IMR-90 (cell line): ENCODE data around the gene SRRM3.

Source experiments
- MAFK ChIP-seq: IDR thresholded peaks from 2 replicates; pipeline ENCODE4 v1.6.1; 2012; ENCODE audit warnings: low read depth, low read length, improper control_type of control experiment
- MAZ ChIP-seq: IDR thresholded peaks from 2 replicates; pipeline ENCODE4 v1.6.1; 2012; ENCODE audit warnings: low read depth, mild to moderate bottlenecking, low read length, improper control_type of control experiment, moderate library complexity, borderline replicate concordance
- MXI1 ChIP-seq: IDR thresholded peaks from 2 replicates; pipeline ENCODE4 v1.6.1; 2012; ENCODE audit warnings: low read depth, mild to moderate bottlenecking, low read length, moderate library complexity, borderline replicate concordance
- POLR2A ChIP-seq: IDR thresholded peaks from 2 replicates; pipeline ENCODE4 v1.6.1; 2012; ENCODE audit warnings: mild to moderate bottlenecking, low read depth, low read length
- RAD21 ChIP-seq: IDR thresholded peaks from 2 replicates; pipeline ENCODE4 v1.6.1; 2012; ENCODE audit warnings: low read length, improper control_type of control experiment
- RCOR1 ChIP-seq: IDR thresholded peaks from 2 replicates; pipeline ENCODE4 v1.6.1; 2012; ENCODE audit warnings: mild to moderate bottlenecking, low read length, improper control_type of control experiment; ENCODE audit not compliant: insufficient replicate concordance
- TF ChIP-seq, protein P1 (sequence below): fragments of 150-350 bp; IDR thresholded peaks from 2 replicates; pipeline ENCODE4 v1.6.1; 2017; ENCODE audit warnings: mild to moderate bottlenecking, antibody characterized with exemption, low read length, low read depth
- TF ChIP-seq, protein P2 (sequence below): conservative IDR thresholded peaks from 2 replicates; pipeline ENCODE4 v1.5.1; 2012; ENCODE audit warnings: mild to moderate bottlenecking, low read depth, low read length, improper control_type of control experiment
- TF ChIP-seq, protein P3 (sequence below): fragments of 150-350 bp; IDR thresholded peaks from 2 replicates; pipeline ENCODE4 v1.6.1; 2016; ENCODE audit warnings: low read depth, mild to moderate bottlenecking, low read length, moderate library complexity, borderline replicate concordance

DNA sequence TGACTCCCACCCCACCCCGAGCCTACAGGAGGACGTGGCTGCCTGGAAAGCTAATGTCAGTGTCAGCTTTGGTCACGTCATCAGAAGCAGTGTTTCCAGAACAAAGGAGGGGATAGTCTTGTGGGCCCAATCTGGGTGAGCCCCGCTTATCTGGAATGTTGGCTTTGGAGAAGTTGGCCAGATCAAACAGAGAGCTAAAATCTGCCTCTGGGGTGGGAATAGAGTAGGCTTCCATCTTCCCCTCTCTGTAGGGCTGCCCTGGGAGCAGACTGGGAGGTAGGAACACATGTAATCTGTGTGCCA is 32.5 kb downstream of the SRRM3 start:
- TF ChIP-seq, protein P1, sequence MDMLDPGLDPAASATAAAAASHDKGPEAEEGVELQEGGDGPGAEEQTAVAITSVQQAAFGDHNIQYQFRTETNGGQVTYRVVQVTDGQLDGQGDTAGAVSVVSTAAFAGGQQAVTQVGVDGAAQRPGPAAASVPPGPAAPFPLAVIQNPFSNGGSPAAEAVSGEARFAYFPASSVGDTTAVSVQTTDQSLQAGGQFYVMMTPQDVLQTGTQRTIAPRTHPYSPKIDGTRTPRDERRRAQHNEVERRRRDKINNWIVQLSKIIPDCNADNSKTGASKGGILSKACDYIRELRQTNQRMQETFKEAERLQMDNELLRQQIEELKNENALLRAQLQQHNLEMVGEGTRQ: no peak
- TF ChIP-seq, protein P2, sequence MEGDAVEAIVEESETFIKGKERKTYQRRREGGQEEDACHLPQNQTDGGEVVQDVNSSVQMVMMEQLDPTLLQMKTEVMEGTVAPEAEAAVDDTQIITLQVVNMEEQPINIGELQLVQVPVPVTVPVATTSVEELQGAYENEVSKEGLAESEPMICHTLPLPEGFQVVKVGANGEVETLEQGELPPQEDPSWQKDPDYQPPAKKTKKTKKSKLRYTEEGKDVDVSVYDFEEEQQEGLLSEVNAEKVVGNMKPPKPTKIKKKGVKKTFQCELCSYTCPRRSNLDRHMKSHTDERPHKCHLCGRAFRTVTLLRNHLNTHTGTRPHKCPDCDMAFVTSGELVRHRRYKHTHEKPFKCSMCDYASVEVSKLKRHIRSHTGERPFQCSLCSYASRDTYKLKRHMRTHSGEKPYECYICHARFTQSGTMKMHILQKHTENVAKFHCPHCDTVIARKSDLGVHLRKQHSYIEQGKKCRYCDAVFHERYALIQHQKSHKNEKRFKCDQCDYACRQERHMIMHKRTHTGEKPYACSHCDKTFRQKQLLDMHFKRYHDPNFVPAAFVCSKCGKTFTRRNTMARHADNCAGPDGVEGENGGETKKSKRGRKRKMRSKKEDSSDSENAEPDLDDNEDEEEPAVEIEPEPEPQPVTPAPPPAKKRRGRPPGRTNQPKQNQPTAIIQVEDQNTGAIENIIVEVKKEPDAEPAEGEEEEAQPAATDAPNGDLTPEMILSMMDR: no peak
- no peak for TF ChIP-seq MAZ
- no peak for TF ChIP-seq POLR2A
- TF ChIP-seq, protein P3, sequence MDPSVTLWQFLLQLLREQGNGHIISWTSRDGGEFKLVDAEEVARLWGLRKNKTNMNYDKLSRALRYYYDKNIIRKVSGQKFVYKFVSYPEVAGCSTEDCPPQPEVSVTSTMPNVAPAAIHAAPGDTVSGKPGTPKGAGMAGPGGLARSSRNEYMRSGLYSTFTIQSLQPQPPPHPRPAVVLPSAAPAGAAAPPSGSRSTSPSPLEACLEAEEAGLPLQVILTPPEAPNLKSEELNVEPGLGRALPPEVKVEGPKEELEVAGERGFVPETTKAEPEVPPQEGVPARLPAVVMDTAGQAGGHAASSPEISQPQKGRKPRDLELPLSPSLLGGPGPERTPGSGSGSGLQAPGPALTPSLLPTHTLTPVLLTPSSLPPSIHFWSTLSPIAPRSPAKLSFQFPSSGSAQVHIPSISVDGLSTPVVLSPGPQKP: no peak
- TF ChIP-seq MAFK: no peak
- no peak for TF ChIP-seq MXI1
- TF ChIP-seq RCOR1: no peak
- TF ChIP-seq RAD21: no peak
